ENCODE measurements around the gene OXCT2. TPM values are rescaled to one million over a fixed set of nuclear protein-coding genes. Genes with fewer than 3 reads are reported as not detected.
A peak's percentile ranks its signal among the peaks of the same experiment; 100 is the strongest.
"Not testable (repeated sequence)": the region's sequence is repeated elsewhere in the genome, so short reads cannot be mapped to it uniquely, and the experiment has no call there.

Gene OXCT2
- total and polyA plus RNA-seq, 2 of the 13 experiments (the other 11 are each of a cell fraction or from before 2014, with no cell fraction given): 0.21 to 0.33 TPM

DNA sequence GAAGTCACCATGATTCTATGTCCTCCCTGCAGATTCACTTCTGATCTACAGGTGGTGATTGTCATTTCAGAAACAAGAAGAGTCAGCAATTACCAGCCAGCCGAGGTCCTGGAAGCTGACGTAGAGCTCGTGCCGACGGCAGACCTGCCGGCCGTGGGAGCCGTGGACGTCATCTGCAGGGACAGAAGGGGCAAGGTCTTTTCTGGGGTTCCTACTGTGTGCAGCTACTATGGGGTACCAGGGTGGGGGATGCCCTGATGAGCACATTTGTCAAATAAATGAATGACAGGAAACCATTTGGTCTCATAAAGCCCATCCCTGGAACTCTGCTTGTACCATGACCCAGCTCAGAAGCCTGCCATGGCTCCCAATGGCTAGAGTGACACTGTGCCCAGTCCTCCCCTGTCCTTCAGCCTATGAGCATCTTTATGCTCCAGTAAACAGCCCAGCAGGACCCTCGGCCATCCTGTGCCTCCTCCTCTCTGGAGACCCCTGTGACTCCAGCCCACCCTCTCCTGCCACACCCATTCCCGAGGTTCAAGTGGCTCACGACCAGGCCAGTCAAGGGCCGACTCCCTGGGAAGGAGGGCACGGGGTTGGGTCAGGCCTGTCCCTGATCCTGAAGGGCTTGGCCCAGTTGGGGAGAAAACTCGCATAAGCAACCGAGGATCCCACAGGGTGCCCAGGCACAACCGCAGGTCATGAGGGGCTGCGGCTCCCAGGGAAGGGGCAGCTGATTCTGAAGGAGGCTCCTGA, 7.4 kb downstream of the OXCT2 start:
- POLR2A ChIA-PET; H3K79me2 ChIP-seq (ENCODE audit: insufficient read depth, low read length); H4K20me1 ChIP-seq (ENCODE audit: insufficient read depth, low read length); in situ Hi-C loops (cut with HindIII; ENCODE audit: extremely low pct_ligation_motif_present, low pct_unique_long_range_greater_than_20kb); CTCF ChIA-PET (ENCODE audit: low intra/inter-chr PET ratio, low total read pairs); H3K36me3 ChIP-seq (replicated peaks in 1 of 2; ENCODE audit: control insufficient read depth in 1 of 2, insufficient read depth in 2 of 2, low read length in 2 of 2); H3K27ac ChIP-seq (ENCODE audit: extremely low read length, insufficient read depth, low read length); FAIRE-seq; H3K9me3 ChIP-seq (ENCODE audit: low read length); H3K4me1 ChIP-seq (ENCODE audit: insufficient read depth, low read length); H3K27me3 ChIP-seq (ENCODE audit: control insufficient read depth in 1 of 2, insufficient read depth in 2 of 2, low read length in 2 of 2); ATAC-seq; H3K4me3 ChIP-seq (replicated peaks in 1 of 3; ENCODE audit: insufficient read depth in 1 of 3, low read depth in 2 of 3, low read length in 3 of 3); BruUV-seq (replicated peaks); H3K9ac ChIP-seq (ENCODE audit: insufficient read depth, low read depth, low read length); H2AFZ ChIP-seq (ENCODE audit: low read length); H3K4me2 ChIP-seq (ENCODE audit: low read depth, low read length); DNase-seq (ENCODE audit: low spot score); intact Hi-C loops (cut with micrococcal nuclease; ENCODE audit: unreplicated experiment): not testable (repeated sequence)
- WGBS (ENCODE audit: low lambda C conversion rate): 63% methylated on average over 16 of the region's 18 CpGs
- peak in 1 of 2 experiments; percentile 2; a peak in 1 of 4 replicates for TF ChIP-seq MAFK (conservative IDR thresholded peaks at IDR 0.05 in 1 of 2, IDR thresholded peaks at IDR 0.05 in 1 of 2; ENCODE audit: low read length in 2 of 2)

DNA sequence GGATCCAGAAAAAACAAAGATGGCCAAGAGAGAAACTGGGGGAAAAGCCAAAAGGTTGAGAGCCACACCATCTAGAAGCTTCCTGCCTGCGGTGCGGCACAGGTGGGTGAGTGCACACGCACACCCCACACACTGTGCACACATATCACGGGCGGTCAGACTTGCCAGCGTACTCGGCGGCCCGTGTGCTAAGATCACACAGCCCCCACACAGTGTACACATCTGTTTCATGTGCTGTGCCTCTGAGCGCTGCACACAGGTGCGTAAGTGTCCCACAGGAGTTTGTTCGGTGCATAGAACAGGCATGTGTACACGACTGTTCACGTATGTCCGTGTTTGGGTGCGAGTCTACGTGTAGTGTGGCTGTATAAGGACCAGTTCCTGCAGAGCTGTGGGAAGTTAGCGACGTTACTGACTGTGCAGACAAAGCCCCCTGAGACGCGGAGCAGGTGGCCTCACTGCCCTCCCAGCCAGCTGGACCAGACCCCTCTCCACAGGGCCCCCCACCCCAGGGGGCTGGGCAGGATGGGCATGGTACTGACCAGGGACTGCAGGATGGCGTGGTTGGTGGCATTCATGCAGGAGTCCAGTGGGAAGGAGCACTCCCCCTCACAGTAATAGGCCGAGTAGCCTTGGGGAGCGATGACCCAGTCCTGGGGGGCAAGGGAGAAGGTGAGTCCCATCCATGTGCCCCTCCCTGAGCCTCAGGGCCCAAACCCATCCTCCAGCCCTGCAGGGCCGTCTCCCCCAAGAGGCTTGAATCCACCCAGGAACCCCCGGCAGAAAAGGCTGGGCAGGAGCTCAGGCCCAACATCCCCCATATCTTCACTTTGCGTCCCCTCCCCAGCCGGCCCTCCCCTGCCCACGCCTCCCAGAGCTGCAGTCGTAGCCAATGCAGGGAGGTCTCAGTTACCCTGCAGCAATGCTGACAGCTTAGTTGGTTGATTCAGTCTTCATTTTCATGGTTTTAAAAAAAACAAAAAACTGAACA, 8.3 kb downstream of the OXCT2 start:
- H3K27me3 ChIP-seq (ENCODE audit: control insufficient read depth in 1 of 2, insufficient read depth in 2 of 2, low read length in 2 of 2): no peaks in the 10 kb centered on the region; a peak in 1 of 5 replicates
- no peaks in the 10 kb centered on the region for H3K36me3 ChIP-seq (replicated peaks in 1 of 2; ENCODE audit: control insufficient read depth in 1 of 2, insufficient read depth in 2 of 2, low read length in 2 of 2)
- no peaks in the 10 kb centered on the region for H3K9me3 ChIP-seq (ENCODE audit: low read length)
- peak; percentile 63 for FAIRE-seq
- no peak overlapping the region for H2AFZ ChIP-seq (ENCODE audit: low read length)
- BruUV-seq (replicated peaks): no TSS peak
- H3K9ac ChIP-seq (ENCODE audit: insufficient read depth, low read depth, low read length): no peak overlapping the region
- H3K27ac ChIP-seq (ENCODE audit: extremely low read length, insufficient read depth, low read length): no peak overlapping the region
- ATAC-seq: no peak
- no peaks in the 10 kb centered on the region for H4K20me1 ChIP-seq (ENCODE audit: insufficient read depth, low read length)
- CTCF ChIA-PET (ENCODE audit: low intra/inter-chr PET ratio, low total read pairs): no interaction called here
- in situ Hi-C loops (cut with HindIII; ENCODE audit: extremely low pct_ligation_motif_present, low pct_unique_long_range_greater_than_20kb): no loop called here
- WGBS (ENCODE audit: low lambda C conversion rate): 70% methylated on average over 19 of the region's 30 CpGs
- no peak overlapping the region for H3K4me2 ChIP-seq (ENCODE audit: low read depth, low read length)
- DNase-seq (ENCODE audit: low spot score): no peak
- no peak overlapping the region for H3K4me3 ChIP-seq (replicated peaks in 1 of 3; ENCODE audit: insufficient read depth in 1 of 3, low read depth in 2 of 3, low read length in 3 of 3)
- POLR2A ChIA-PET: no interaction called here
- intact Hi-C loops (cut with micrococcal nuclease; ENCODE audit: unreplicated experiment): no loop called here
- H3K79me2 ChIP-seq (ENCODE audit: insufficient read depth, low read length): no peaks in the 10 kb centered on the region
- peaks cover 6% of the 10 kb centered on the region; the same call in 1 of the 2 replicates for H3K4me1 ChIP-seq (ENCODE audit: insufficient read depth, low read length)
- TF ChIP-seq MXI1 (IDR thresholded peaks at IDR 0.05; ENCODE audit: borderline replicate concordance, low read depth, low read length) (no peak), ZFP62 (CRISPR knock-in tag; IDR thresholded peaks at IDR 0.05) (no peak), ZNF891 (CRISPR knock-in tag; IDR thresholded peaks at IDR 0.05) (no peak), ISL2 (CRISPR knock-in tag; IDR thresholded peaks at IDR 0.05) (no peak), SMAD3 (CRISPR knock-in tag; IDR thresholded peaks at IDR 0.05) (no peak), RFX5 (IDR thresholded peaks at IDR 0.05; ENCODE audit: low read depth, low read length) (no peak)
- TF ChIP-seq, protein P1, sequence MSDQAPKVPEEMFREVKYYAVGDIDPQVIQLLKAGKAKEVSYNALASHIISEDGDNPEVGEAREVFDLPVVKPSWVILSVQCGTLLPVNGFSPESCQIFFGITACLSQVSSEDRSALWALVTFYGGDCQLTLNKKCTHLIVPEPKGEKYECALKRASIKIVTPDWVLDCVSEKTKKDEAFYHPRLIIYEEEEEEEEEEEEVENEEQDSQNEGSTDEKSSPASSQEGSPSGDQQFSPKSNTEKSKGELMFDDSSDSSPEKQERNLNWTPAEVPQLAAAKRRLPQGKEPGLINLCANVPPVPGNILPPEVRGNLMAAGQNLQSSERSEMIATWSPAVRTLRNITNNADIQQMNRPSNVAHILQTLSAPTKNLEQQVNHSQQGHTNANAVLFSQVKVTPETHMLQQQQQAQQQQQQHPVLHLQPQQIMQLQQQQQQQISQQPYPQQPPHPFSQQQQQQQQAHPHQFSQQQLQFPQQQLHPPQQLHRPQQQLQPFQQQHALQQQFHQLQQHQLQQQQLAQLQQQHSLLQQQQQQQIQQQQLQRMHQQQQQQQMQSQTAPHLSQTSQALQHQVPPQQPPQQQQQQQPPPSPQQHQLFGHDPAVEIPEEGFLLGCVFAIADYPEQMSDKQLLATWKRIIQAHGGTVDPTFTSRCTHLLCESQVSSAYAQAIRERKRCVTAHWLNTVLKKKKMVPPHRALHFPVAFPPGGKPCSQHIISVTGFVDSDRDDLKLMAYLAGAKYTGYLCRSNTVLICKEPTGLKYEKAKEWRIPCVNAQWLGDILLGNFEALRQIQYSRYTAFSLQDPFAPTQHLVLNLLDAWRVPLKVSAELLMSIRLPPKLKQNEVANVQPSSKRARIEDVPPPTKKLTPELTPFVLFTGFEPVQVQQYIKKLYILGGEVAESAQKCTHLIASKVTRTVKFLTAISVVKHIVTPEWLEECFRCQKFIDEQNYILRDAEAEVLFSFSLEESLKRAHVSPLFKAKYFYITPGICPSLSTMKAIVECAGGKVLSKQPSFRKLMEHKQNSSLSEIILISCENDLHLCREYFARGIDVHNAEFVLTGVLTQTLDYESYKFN (CRISPR knock-in tag; conservative IDR thresholded peaks at IDR 0.05): no peak
- TF ChIP-seq, protein P2, sequence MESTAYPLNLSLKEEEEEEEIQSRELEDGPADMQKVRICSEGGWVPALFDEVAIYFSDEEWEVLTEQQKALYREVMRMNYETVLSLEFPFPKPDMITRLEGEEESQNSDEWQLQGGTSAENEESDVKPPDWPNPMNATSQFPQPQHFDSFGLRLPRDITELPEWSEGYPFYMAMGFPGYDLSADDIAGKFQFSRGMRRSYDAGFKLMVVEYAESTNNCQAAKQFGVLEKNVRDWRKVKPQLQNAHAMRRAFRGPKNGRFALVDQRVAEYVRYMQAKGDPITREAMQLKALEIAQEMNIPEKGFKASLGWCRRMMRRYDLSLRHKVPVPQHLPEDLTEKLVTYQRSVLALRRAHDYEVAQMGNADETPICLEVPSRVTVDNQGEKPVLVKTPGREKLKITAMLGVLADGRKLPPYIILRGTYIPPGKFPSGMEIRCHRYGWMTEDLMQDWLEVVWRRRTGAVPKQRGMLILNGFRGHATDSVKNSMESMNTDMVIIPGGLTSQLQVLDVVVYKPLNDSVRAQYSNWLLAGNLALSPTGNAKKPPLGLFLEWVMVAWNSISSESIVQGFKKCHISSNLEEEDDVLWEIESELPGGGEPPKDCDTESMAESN (CRISPR knock-in tag; conservative IDR thresholded peaks at IDR 0.05): no peak
